ENCODE data around the gene AMN. TPM values are rescaled to one million over a fixed set of nuclear protein-coding genes. Genes with fewer than 3 reads are reported as not detected.

The AMN gene
- total RNA-seq, 2 experiments from 2014 or later = 1.0 to 1.4 TPM

DNA sequence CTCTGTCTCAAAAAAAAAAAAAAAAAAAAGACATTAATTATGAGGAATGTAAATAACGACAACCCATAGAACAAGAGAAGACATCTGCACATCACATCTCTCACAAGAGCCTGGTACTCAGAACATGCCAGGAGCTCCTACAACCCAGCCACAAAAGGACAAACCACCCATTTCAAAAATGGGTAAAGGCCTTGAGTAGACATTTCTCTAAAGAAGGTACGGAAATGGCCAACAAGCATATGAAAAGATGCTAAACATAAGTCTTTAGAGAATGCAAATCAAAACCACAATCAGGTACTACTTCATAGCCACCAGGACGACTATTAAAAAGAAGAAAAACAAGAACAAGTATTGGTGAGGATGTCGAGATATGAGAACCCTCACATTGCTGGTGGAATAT is 13.3 kb downstream of the AMN start:
- no peak overlapping the region for H3K27ac Mint-ChIP-seq
- TF ChIP-seq, protein P1, sequence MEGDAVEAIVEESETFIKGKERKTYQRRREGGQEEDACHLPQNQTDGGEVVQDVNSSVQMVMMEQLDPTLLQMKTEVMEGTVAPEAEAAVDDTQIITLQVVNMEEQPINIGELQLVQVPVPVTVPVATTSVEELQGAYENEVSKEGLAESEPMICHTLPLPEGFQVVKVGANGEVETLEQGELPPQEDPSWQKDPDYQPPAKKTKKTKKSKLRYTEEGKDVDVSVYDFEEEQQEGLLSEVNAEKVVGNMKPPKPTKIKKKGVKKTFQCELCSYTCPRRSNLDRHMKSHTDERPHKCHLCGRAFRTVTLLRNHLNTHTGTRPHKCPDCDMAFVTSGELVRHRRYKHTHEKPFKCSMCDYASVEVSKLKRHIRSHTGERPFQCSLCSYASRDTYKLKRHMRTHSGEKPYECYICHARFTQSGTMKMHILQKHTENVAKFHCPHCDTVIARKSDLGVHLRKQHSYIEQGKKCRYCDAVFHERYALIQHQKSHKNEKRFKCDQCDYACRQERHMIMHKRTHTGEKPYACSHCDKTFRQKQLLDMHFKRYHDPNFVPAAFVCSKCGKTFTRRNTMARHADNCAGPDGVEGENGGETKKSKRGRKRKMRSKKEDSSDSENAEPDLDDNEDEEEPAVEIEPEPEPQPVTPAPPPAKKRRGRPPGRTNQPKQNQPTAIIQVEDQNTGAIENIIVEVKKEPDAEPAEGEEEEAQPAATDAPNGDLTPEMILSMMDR (IDR thresholded peaks at IDR 0.05) = no peak
- DNase-seq (no peak), ATAC-seq (no peak)
- H3K4me3 Mint-ChIP-seq = no peak overlapping the region
- peaks cover 3% of the 10 kb centered on the region for H3K27me3 Mint-ChIP-seq
- H3K36me3 Mint-ChIP-seq (ENCODE audit: low read depth) = no peaks in the 10 kb centered on the region
- ChIA-PET CTCF (interaction anchor here (0.6 kb wide), 1 partner anchor 163 kb away, joined by 3 read pairs; no protein-coding TSS in a partner anchor), POLR2A (interaction anchor here (0.8 kb wide), 1 partner anchor 8 kb away, joined by 3 read pairs; no protein-coding TSS in a partner anchor)
- intact Hi-C loops (cut with micrococcal nuclease) = no loop called here
- no peaks in the 10 kb centered on the region for H3K9me3 Mint-ChIP-seq
- no peaks in the 10 kb centered on the region for H3K4me1 Mint-ChIP-seq (ENCODE audit: low read depth)

- TF ChIP-seq, protein P1 (IDR thresholded peaks at IDR 0.05) = no peak
- Mint-ChIP-seq H3K27me3 (no peaks in the 10 kb centered on the region), H3K4me3 (no peak overlapping the region), H3K27ac (no peak overlapping the region), H3K36me3 (ENCODE audit: low read depth) (no peaks in the 10 kb centered on the region), H3K9me3 (no peaks in the 10 kb centered on the region), H3K4me1 (ENCODE audit: low read depth) (no peaks in the 10 kb centered on the region)
- intact Hi-C loops (cut with micrococcal nuclease) = no loop called here
- POLR2A ChIA-PET = no interaction called here
- DNase-seq (no peak), ATAC-seq (no peak)
- CTCF ChIA-PET = no interaction called here
These were observed 15.1 kb downstream of the AMN start for GRCh38 chr14:102937331-102938175.

- ChIA-PET POLR2A (no interaction called here), CTCF (no interaction called here)
- ATAC-seq (no peak), DNase-seq (no peak)
- Mint-ChIP-seq H3K27ac (no peak overlapping the region), H3K36me3 (ENCODE audit: low read depth) (no peaks in the 10 kb centered on the region), H3K9me3 (no peaks in the 10 kb centered on the region), H3K27me3 (no peaks in the 10 kb centered on the region), H3K4me1 (ENCODE audit: low read depth) (no peaks in the 10 kb centered on the region), H3K4me3 (no peak overlapping the region)
- intact Hi-C loops (cut with micrococcal nuclease) = no loop called here
- TF ChIP-seq, protein P1 (IDR thresholded peaks at IDR 0.05) = no peak
These were observed 15.7 kb downstream of the AMN start for GRCh38 chr14:102938191-102938590.

DNA sequence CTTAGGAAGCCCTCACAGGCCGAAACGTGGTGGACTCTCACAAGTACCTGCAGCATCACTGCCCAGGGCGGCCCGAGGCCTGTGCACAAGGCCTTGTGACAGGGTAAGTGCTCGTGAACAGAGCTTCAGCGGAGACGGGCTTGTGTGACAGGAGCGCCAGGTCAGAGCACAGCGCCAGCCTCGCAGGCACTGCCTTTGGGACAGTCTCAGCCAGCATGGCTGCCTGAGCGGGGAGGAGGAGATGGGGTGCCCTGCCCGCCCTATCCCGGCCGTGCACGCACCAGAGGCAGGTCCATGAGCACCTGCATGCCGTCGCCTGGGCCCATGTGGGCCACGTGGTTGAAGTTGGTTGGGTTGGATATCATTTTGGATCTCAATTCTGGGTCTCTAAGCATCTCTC is 16.9 kb downstream of the AMN start:
- intact Hi-C loops (cut with micrococcal nuclease) = no loop called here

More for the DNA sequence above, 16.9 kb downstream of the AMN start:
- Mint-ChIP-seq H3K9me3 (no peaks in the 10 kb centered on the region), H3K36me3 (ENCODE audit: low read depth) (no peaks in the 10 kb centered on the region), H3K4me1 (ENCODE audit: low read depth) (no peaks in the 10 kb centered on the region), H3K27me3 (no peaks in the 10 kb centered on the region), H3K27ac (no peak overlapping the region), H3K4me3 (no peak overlapping the region)
- ChIA-PET POLR2A (no interaction called here), CTCF (no interaction called here)
- TF ChIP-seq, protein P1 (IDR thresholded peaks at IDR 0.05) = no peak
- ATAC-seq (no peak), DNase-seq (no peak)

Measured in activated CD8-positive, alpha-beta T cell treated with anti-CD3 and anti-CD28 coated beads for 36 hours (primary cell).